SK-N-MC (cell line): ENCODE data around the gene AKAP3.

Experiments used
- EZH2 ChIP-seq: fragments of 200-600 bp; sonication (generic); IDR thresholded peaks from one replicate; pipeline ENCODE4 v1.6.1; 2017; ENCODE audit warnings: antibody characterized with exemption
- FOXP2 ChIP-seq: optimal IDR thresholded peaks from 2 replicates; pipeline ENCODE3; 2011; ENCODE audit warnings: mild to moderate bottlenecking, moderate library complexity; ENCODE audit not compliant: insufficient read depth; ENCODE audit errors: extremely low read length, control extremely low read depth
- POLR2AphosphoS5 ChIP-seq: IDR thresholded peaks from 2 replicates; pipeline ENCODE4 v1.6.1; 2012; ENCODE audit warnings: mild to moderate bottlenecking, low read depth, low read length, borderline replicate concordance

DNA sequence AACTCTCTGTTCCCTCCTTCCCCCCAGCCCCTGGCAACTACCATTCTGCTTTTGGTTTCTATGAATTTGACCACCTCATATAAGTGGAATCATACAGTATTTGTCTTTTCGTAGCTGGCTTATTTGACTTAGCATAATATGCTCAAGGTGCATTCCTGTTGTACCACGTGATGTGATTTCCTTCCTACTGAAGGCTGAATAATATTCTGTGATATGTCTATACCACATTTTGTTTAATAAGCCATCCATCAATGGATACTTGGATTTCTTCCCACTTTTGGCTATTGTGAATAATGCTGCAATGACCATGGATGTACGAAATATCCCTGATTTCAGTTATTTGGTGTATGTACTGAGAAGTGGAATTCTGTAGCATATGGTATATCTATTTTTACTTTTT is 16.4 kb upstream of the AKAP3 start:
- TF ChIP-seq EZH2 (no peak), POLR2AphosphoS5 (no peak), FOXP2 (no peak)
